HepG2 (cell line): ENCODE results near the gene INAFM1. TPM values are rescaled to one million over a fixed set of nuclear protein-coding genes. Genes with fewer than 3 reads are reported as not detected.

Experiments
- ATAC-seq: fragments of 200-7000 bp; cut with Tn5 transposase; 3 replicates; pipeline ENCODE4 v1.9.1; 2020; ENCODE audit warnings: mild to moderate bottlenecking, moderate library complexity
- BruUV-seq: library from RNA; stranded (reverse); fragments of 400-500 nt; replicated peaks from 2 replicates; lab custom pipeline; 2021; lab: Mats Ljungman, UMichigan
- CTCF ChIA-PET: fragments of 300-600 bp; formaldehyde crosslinking; extraction: SDS; loops from one replicate; lab custom pipeline; 2021; ENCODE audit warnings: low total read pairs, inconsistent platforms, low intra/inter-chr PET ratio; lab: Yijun Ruan, JAX
- POLR2A ChIA-PET: fragments of 350-600 bp; sonication (Branson Sonifier 250); formaldehyde crosslinking; loops from one replicate; lab custom pipeline; 2020; ENCODE audit warnings: antibody characterized with exemption, inconsistent platforms; lab: Yijun Ruan, JAX
- DNase-seq: peaks from one replicate; pipeline ENCODE4 v3.0.0-alpha.2; 2015; ENCODE audit warnings: low spot score
- FAIRE-seq: peaks from 3 replicates; lab custom pipeline; 2011; peaks lifted over from hg19 to GRCh38; lab: Jason Lieb, UNC
- H2AFZ ChIP-seq: one replicate; pipeline ENCODE4 v1.6.1; 2011; ENCODE audit warnings: low read length, inconsistent platforms
- H3K27ac ChIP-seq: fragments of 300-600 bp; 3 replicates; pipeline ENCODE4 v1.8.0; 2011; ENCODE audit warnings: mixed run types, mild to moderate bottlenecking, mixed read lengths, low read length, inconsistent platforms; ENCODE audit not compliant: insufficient read depth; ENCODE audit errors: extremely low read length
- H3K27me3 ChIP-seq, 2 experiments: fragments of 200-600 bp in 1 of 2; 2 replicates in 1 of 2; 3 replicates in 1 of 2; pipeline versions ENCODE4 v1.6.0 to v1.8.0; 2011; ENCODE audit warnings: low read length in 2 of 2, mild to moderate bottlenecking in 2 of 2, moderate library complexity in 2 of 2, inconsistent platforms in 1 of 2; ENCODE audit not compliant: insufficient read depth in 2 of 2, control insufficient read depth in 1 of 2
- H3K36me3 ChIP-seq, 2 experiments: fragments of 200-600 bp in 1 of 2; replicated peaks in 1 of 2; 2 replicates in 1 of 2; 3 replicates in 1 of 2; pipeline versions ENCODE4 v1.5.1 to v1.8.0; 2011; ENCODE audit warnings: low read length in 2 of 2, inconsistent platforms in 1 of 2; ENCODE audit not compliant: insufficient read depth in 2 of 2, control insufficient read depth in 1 of 2
- H3K4me1 ChIP-seq: 2 replicates; pipeline ENCODE4 v1.5.1; 2012; ENCODE audit warnings: low read length, inconsistent platforms; ENCODE audit not compliant: insufficient read depth
- H3K4me2 ChIP-seq: 2 replicates; pipeline ENCODE4 v1.6.0; 2011; ENCODE audit warnings: low read depth, low read length, inconsistent platforms
- H3K4me3 ChIP-seq, 3 experiments: fragments of 200-600 bp in 1 of 3; sonication (generic), shearing (Covaris generic) in 1 of 3; replicated peaks in 1 of 3; 2 replicates each; pipeline ENCODE4 v1.5.1; 2011 to 2016; ENCODE audit warnings: low read length in 3 of 3, inconsistent platforms in 2 of 3, low read depth in 2 of 3, mild to moderate bottlenecking in 2 of 3, control low read depth in 1 of 3, mixed read lengths in 1 of 3; ENCODE audit not compliant: insufficient read depth in 1 of 3
- H3K79me2 ChIP-seq: one replicate; pipeline ENCODE4 v1.6.1; 2011; ENCODE audit warnings: low read length, inconsistent platforms; ENCODE audit not compliant: insufficient read depth
- H3K9ac ChIP-seq: 2 replicates; pipeline ENCODE4 v1.6.0; 2011; ENCODE audit warnings: mild to moderate bottlenecking, low read depth, low read length, inconsistent platforms; ENCODE audit not compliant: insufficient read depth
- H3K9me3 ChIP-seq: 2 replicates; pipeline ENCODE4 v1.5.1; 2012; ENCODE audit warnings: mild to moderate bottlenecking, low read length
- H4K20me1 ChIP-seq: 2 replicates; pipeline ENCODE4 v1.6.0; 2011; ENCODE audit warnings: inconsistent platforms, mild to moderate bottlenecking, low read length, moderate library complexity; ENCODE audit not compliant: insufficient read depth
- CTCF ChIP-seq: sonication (generic); formaldehyde crosslinking; IDR thresholded peaks from 2 replicates; pipeline ENCODE4 v1.5.0; 2020; ENCODE audit warnings: mild to moderate bottlenecking, missing genetic modification reagents, moderate library complexity
- GLI4 ChIP-seq: sonication (generic); formaldehyde crosslinking; IDR thresholded peaks from 2 replicates; pipeline ENCODE4 v1.5.1; 2020; ENCODE audit warnings: missing genetic modification reagents, mild to moderate bottlenecking, moderate library complexity, borderline replicate concordance
- HMGXB4 ChIP-seq, 2 experiments: sonication (generic) in 1 of 2; formaldehyde crosslinking in 1 of 2; IDR thresholded peaks; 2 replicates each; pipeline versions ENCODE4 v1.4.0 to v1.6.1; 2018 to 2020; ENCODE audit warnings: missing genetic modification reagents in 2 of 2, borderline replicate concordance in 1 of 2, low read depth in 1 of 2, mild to moderate bottlenecking in 1 of 2, missing biosample characterization in 1 of 2
- MED13 ChIP-seq: sonication (generic); formaldehyde crosslinking; IDR thresholded peaks from 2 replicates; pipeline ENCODE4 v1.5.0; 2020; ENCODE audit warnings: missing genetic modification reagents
- NR2C2 ChIP-seq: sonication (generic); formaldehyde crosslinking; IDR thresholded peaks from 2 replicates; pipeline ENCODE4 v1.4.0; 2020; ENCODE audit warnings: missing genetic modification reagents, mild to moderate bottlenecking, moderate library complexity, borderline replicate concordance
- RCOR2 ChIP-seq: IDR thresholded peaks from 2 replicates; pipeline ENCODE4 v1.6.1; 2016; ENCODE audit warnings: missing biosample characterization, missing genetic modification reagents
- THAP11 ChIP-seq: IDR thresholded peaks from 2 replicates; pipeline ENCODE4 v1.6.1; 2016; ENCODE audit warnings: missing biosample characterization, missing genetic modification reagents
- ZBTB14 ChIP-seq: sonication (generic); formaldehyde crosslinking; IDR thresholded peaks from 2 replicates; pipeline ENCODE4 v1.4.0; 2020; ENCODE audit warnings: missing genetic modification reagents
- ZBTB39 ChIP-seq: sonication (generic); formaldehyde crosslinking; IDR thresholded peaks from 2 replicates; pipeline ENCODE4 v1.5.0; 2020; ENCODE audit warnings: missing genetic modification reagents
- ZKSCAN5 ChIP-seq: sonication (generic); formaldehyde crosslinking; IDR thresholded peaks from 2 replicates; pipeline ENCODE4 v1.5.1; 2020; ENCODE audit warnings: mild to moderate bottlenecking, missing genetic modification reagents
- ZNF512 ChIP-seq: sonication (generic); formaldehyde crosslinking; IDR thresholded peaks from 2 replicates; pipeline ENCODE4 v1.4.0; 2020; ENCODE audit warnings: mild to moderate bottlenecking, missing genetic modification reagents
- ZNF660 ChIP-seq: sonication (generic); formaldehyde crosslinking; IDR thresholded peaks from 2 replicates; pipeline ENCODE4 v1.5.1; 2020; ENCODE audit warnings: mild to moderate bottlenecking, low read depth, missing genetic modification reagents, borderline replicate concordance
- WGBS: methylation state at CpG from one replicate; pipeline ENCODE4 v1.1.6; 2017; ENCODE audit warnings: low lambda C conversion rate; 5-methylcytosine and 5-hydroxymethylcytosine counted together
- in situ Hi-C: cut with HindIII; loops from 2 replicates; pipeline ENCODE4 v1.10.0; 2017; ENCODE audit warnings: low pct_unique_long_range_greater_than_20kb; ENCODE audit not compliant: extremely low pct_ligation_motif_present
- intact Hi-C: fragments of 100-400 bp; cut with micrococcal nuclease; formaldehyde crosslinking; loops from one replicate; pipeline ENCODE4 v1.10.0; 2022; ENCODE audit not compliant: unreplicated experiment
- polyA plus RNA-seq, 8 experiments: library from polyadenylated mRNA; depleted of rRNA in 3 of 8; stranded (reverse) in 7 of 8; unstranded in 1 of 8; fragments of >200 nt; fragmentation: Illumina TruSeq in 4 of 8; extraction: Trizol in 4 of 8; gene quantifications; 2 replicates each; pipeline versions ENCODE4 v1.2.1 to v1.2.3, GENCODE V29; 2011 to 2016; ENCODE audit warnings: low read depth in 4 of 8, missing spikeins in 1 of 8, mixed read lengths in 1 of 8; ENCODE audit not compliant: insufficient read depth in 1 of 8
- total RNA-seq, 5 experiments: library from RNA; depleted of rRNA; stranded (reverse); fragments of >200 nt; fragmentation: Illumina TruSeq; extraction: Trizol; gene quantifications; 2 replicates each; pipeline ENCODE4 v1.2.3, GENCODE V29; 2016; ENCODE audit warnings: low read depth in 1 of 5

The INAFM1 gene
- total and polyA plus RNA-seq, 2 of the 13 experiments (the other 11 are each of a cell fraction or from before 2014, with no cell fraction given), result 0.88 to 1.9 TPM

- peak overlapping the region; percentile 39 for H3K4me2 ChIP-seq
- H4K20me1 ChIP-seq, result no peaks in the 10 kb centered on the region
- in situ Hi-C loops, result loop anchor here (5.0 kb wide), 1 partner anchor 100 kb away; no protein-coding TSS in a partner anchor
- ATAC-seq (no peak), FAIRE-seq (no peak), DNase-seq (peak; percentile 56)
- WGBS, result 27% methylated on average over 25 of the region's 25 CpGs
- no peaks in the 10 kb centered on the region for H3K27me3 ChIP-seq
- POLR2A ChIA-PET, result interaction anchor here (0.6 to 3.4 kb wide), 4 partner anchors 9 to 262 kb away, joined by 3 to 17 read pairs (median 3); partner anchors contain the start of gene CCDC9
- CTCF ChIA-PET, result interaction anchor here (1.3 to 1.4 kb wide), 2 partner anchors 37 to 98 kb away, joined by 4 to 7 read pairs; no protein-coding TSS in a partner anchor
- BruUV-seq, result no TSS peak
- no peaks in the 10 kb centered on the region for H3K36me3 ChIP-seq
- H3K9ac ChIP-seq, result no peak overlapping the region
- peaks cover 53% of the 10 kb centered on the region for H3K4me1 ChIP-seq
- no peak overlapping the region for H3K27ac ChIP-seq
- no peak overlapping the region; a peak in 1 of 6 replicates for H3K4me3 ChIP-seq
- H2AFZ ChIP-seq, result no peak overlapping the region
- no peaks in the 10 kb centered on the region for H3K9me3 ChIP-seq
- intact Hi-C loops, result no loop called here
- H3K79me2 ChIP-seq, result no peaks in the 10 kb centered on the region
- peak; percentile 84; the same call in 1 of the 2 replicates for TF ChIP-seq RCOR2 (CRISPR knock-in tag)
- no peak for TF ChIP-seq ZBTB14 (CRISPR knock-in tag)
- TF ChIP-seq HMGXB4 (CRISPR knock-in tag; IDR thresholded peaks at IDR 0.05; ENCODE audit: borderline replicate concordance in 1 of 2, low read depth in 1 of 2), result peak; percentile 55 to 70
- TF ChIP-seq ZNF512 (CRISPR knock-in tag), result no peak
- TF ChIP-seq CTCF (CRISPR knock-in tag), result peak; percentile 79
- no peak for TF ChIP-seq GLI4
- TF ChIP-seq ZNF660 (CRISPR knock-in tag), result no peak
- TF ChIP-seq MED13 (CRISPR knock-in tag), result no peak
- no peak for TF ChIP-seq ZKSCAN5 (CRISPR knock-in tag)
- TF ChIP-seq ZBTB39, result no peak
- no peak for TF ChIP-seq NR2C2 (CRISPR knock-in tag)
- TF ChIP-seq THAP11 (CRISPR knock-in tag), result no peak
Measured at GRCh38 chr19:47247308-47247990, 27.2 kb upstream of the INAFM1 start.
